Progenitor cell of endocrine pancreas (in vitro differentiated cells): ENCODE measurements around the gene TTC13. TPM values are rescaled to one million over a fixed set of nuclear protein-coding genes. Genes with fewer than 3 reads are reported as not detected.

Experiments
- DNase-seq: peaks from one replicate; pipeline ENCODE4 v3.0.0; 2021; ENCODE audit warnings: low spot score; ENCODE audit not compliant: unreplicated experiment
- H3K27ac Mint-ChIP-seq: 2 replicates; pipeline ENCODE4 v1.8.0; 2021; ENCODE audit warnings: mild to moderate bottlenecking, moderate library complexity, mixed read lengths
- H3K27me3 Mint-ChIP-seq: 2 replicates; pipeline ENCODE4 v1.8.0; 2021; ENCODE audit warnings: mixed read lengths
- H3K36me3 Mint-ChIP-seq: 2 replicates; pipeline ENCODE4 v1.8.0; 2022; ENCODE audit warnings: mixed read lengths; ENCODE audit not compliant: insufficient read depth
- H3K4me1 Mint-ChIP-seq: 2 replicates; pipeline ENCODE4 v1.8.0; 2021; ENCODE audit warnings: low read depth, mixed read lengths
- H3K4me3 Mint-ChIP-seq: 2 replicates; pipeline ENCODE4 v1.8.0; 2021; ENCODE audit warnings: low read depth, mild to moderate bottlenecking, moderate library complexity, mixed read lengths
- H3K9me3 Mint-ChIP-seq: 2 replicates; pipeline ENCODE4 v1.8.0; 2021; ENCODE audit warnings: low read depth, mixed read lengths
- total RNA-seq: library from RNA; stranded (reverse); gene quantifications from 2 replicates; pipeline ENCODE4 v1.2.1, GENCODE V29; 2021
- TF ChIP-seq, protein P1 (sequence below): fragments of 200-600 bp; sonication (generic); IDR thresholded peaks from one replicate; pipeline ENCODE4 v1.5.0; 2021; ENCODE audit warnings: antibody characterized with exemption, mild to moderate bottlenecking; ENCODE audit not compliant: unreplicated experiment

Gene TTC13
- total RNA-seq, 1 donor from 2014 or later: 22.3 TPM

- Mint-ChIP-seq H3K9me3 (no peaks in the 10 kb centered on the region), H3K27me3 (no peaks in the 10 kb centered on the region), H3K27ac (no peak overlapping the region), H3K4me1 (peaks cover 2% of the 10 kb centered on the region), H3K4me3 (no peak overlapping the region), H3K36me3 (peaks cover 14% of the 10 kb centered on the region)
- TF ChIP-seq, protein P1, sequence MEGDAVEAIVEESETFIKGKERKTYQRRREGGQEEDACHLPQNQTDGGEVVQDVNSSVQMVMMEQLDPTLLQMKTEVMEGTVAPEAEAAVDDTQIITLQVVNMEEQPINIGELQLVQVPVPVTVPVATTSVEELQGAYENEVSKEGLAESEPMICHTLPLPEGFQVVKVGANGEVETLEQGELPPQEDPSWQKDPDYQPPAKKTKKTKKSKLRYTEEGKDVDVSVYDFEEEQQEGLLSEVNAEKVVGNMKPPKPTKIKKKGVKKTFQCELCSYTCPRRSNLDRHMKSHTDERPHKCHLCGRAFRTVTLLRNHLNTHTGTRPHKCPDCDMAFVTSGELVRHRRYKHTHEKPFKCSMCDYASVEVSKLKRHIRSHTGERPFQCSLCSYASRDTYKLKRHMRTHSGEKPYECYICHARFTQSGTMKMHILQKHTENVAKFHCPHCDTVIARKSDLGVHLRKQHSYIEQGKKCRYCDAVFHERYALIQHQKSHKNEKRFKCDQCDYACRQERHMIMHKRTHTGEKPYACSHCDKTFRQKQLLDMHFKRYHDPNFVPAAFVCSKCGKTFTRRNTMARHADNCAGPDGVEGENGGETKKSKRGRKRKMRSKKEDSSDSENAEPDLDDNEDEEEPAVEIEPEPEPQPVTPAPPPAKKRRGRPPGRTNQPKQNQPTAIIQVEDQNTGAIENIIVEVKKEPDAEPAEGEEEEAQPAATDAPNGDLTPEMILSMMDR: peak; percentile 76
- DNase-seq: peak; percentile 63
These were observed 61.2 kb downstream of the TTC13 start for GRCh38 chr1:230917284-230918135.

DNA sequence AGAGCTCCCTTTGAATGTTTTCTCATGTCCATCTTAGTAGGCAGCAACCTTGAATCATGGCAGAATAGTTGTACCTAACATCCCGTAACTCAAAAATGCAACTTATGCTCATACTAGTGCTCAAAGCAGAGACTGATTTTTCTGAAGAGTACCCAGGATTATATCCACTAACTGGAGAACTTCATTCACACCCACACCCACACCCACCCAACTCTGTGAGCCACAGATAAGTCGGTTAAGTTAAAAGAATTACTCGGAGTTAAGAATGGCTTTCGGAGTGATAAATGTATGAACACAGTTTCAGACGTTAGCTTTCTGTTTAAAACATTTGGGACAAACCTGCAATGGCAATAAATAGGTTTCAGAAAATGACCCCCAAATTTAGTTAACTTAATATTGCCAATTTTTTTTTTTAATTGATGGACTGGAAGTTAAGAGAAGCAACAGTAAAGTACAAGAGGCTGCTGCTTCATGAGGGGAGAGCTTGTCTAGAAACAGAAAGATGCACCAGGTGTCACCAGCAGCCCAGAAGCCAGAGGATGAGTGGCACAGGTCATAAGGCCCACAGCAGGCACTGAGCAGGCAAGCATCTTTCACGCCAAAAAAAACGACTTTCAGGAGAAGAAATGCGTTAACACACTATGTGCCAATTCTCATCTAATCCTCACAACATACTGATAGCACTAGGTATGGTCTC, 61.9 kb downstream of the TTC13 start:
- Mint-ChIP-seq H3K27ac (no peak overlapping the region), H3K27me3 (no peaks in the 10 kb centered on the region), H3K36me3 (peaks cover 10% of the 10 kb centered on the region), H3K4me3 (no peak overlapping the region), H3K4me1 (no peaks in the 10 kb centered on the region), H3K9me3 (no peaks in the 10 kb centered on the region)
- TF ChIP-seq, protein P1: no peak
- DNase-seq: no peak

DNA sequence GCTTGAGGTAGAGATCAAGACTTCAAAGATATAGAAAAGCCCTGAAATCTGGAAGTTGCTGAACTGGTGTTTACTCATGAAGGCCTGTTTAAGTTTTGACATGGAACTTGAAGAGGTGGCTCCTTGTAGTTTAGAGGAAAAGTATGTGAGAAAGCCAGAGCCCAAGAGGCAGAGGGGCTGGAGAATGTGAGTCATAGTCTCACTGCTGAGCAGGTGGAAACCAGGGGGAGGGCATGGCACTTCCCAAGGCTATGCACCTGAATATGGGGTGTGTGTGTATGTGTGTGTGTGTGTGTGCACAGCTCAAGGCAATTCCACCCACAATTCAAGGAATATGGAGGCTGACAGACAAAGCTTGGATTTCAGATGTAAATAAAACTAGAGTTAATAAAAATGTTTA, 63.6 kb downstream of the TTC13 start:
- H3K27me3 Mint-ChIP-seq: no peaks in the 10 kb centered on the region
- H3K9me3 Mint-ChIP-seq: no peaks in the 10 kb centered on the region
- no peak for DNase-seq

GRCh38 chr1:230913496-230913895, 65.2 kb downstream of the TTC13 start:
- no peak overlapping the region for H3K27ac Mint-ChIP-seq
- no peaks in the 10 kb centered on the region for H3K27me3 Mint-ChIP-seq
- no peaks in the 10 kb centered on the region for H3K9me3 Mint-ChIP-seq
- TF ChIP-seq, protein P1: no peak
- no peak for DNase-seq
- H3K36me3 Mint-ChIP-seq: peaks cover 19% of the 10 kb centered on the region
- H3K4me1 Mint-ChIP-seq: no peaks in the 10 kb centered on the region
- no peak overlapping the region for H3K4me3 Mint-ChIP-seq

More for the DNA sequence above, 63.6 kb downstream of the TTC13 start:
- no peak overlapping the region for H3K4me3 Mint-ChIP-seq
- no peaks in the 10 kb centered on the region for H3K4me1 Mint-ChIP-seq
- TF ChIP-seq, protein P1: no peak
- peaks cover 16% of the 10 kb centered on the region for H3K36me3 Mint-ChIP-seq
- peak overlapping the region; percentile 33 for H3K27ac Mint-ChIP-seq

DNA sequence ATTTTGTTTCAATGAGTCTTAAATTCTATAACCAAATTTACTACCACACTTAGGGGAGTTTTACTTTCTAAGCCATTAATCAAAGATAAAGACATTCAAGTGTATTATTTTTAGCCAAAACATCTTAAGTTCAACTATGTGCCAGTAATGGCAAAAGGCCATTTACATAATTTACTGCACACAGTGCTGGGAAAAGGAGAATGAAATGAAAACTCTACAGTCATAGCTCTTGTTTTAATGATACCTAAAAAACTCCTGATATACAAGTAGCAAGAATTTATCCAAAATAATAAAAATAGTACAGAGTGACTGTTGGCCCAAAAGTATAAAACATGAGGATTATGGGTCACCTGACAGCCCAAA, 67.9 kb downstream of the TTC13 start:
- Mint-ChIP-seq H3K27me3 (no peaks in the 10 kb centered on the region), H3K4me3 (no peak overlapping the region), H3K9me3 (no peaks in the 10 kb centered on the region), H3K4me1 (no peaks in the 10 kb centered on the region), H3K36me3 (peaks cover 21% of the 10 kb centered on the region), H3K27ac (no peak overlapping the region)
- DNase-seq: no peak
- TF ChIP-seq, protein P1: no peak
